ENCODE results near the gene SCYGR6.

Gene SCYGR6

GRCh38 chr2:227713291-227713690, 11.3 kb downstream of the SCYGR6 start:
- no peak for DNase-seq (ENCODE audit: low read depth)

- no peak for DNase-seq (ENCODE audit: low read depth)
Measured at GRCh38 chr2:227710986-227711385, 13.6 kb downstream of the SCYGR6 start.

- DNase-seq (ENCODE audit: low read depth) = no peak
Measured at GRCh38 chr2:227707390-227707789, 17.2 kb downstream of the SCYGR6 start.

- DNase-seq (ENCODE audit: low read depth) = no peak
Measured at GRCh38 chr2:227706859-227707258, 17.7 kb downstream of the SCYGR6 start.

GRCh38 chr2:227703961-227704360, 20.6 kb downstream of the SCYGR6 start:
- DNase-seq (ENCODE audit: low read depth) = no peak

GRCh38 chr2:227703280-227703732, 21.3 kb downstream of the SCYGR6 start:
- no peak for DNase-seq (ENCODE audit: low read depth)

GRCh38 chr2:227701556-227701955, 23.0 kb downstream of the SCYGR6 start:
- no peak for DNase-seq (ENCODE audit: low read depth)

- no peak for DNase-seq (ENCODE audit: low read depth)
Measured at GRCh38 chr2:227696990-227697679, 27.4 kb downstream of the SCYGR6 start.

- DNase-seq (ENCODE audit: low read depth) = no peak
Measured at GRCh38 chr2:227687189-227687588, 37.4 kb downstream of the SCYGR6 start.

GRCh38 chr2:227684258-227684657, 40.3 kb downstream of the SCYGR6 start:
- no peak for DNase-seq (ENCODE audit: low read depth)

GRCh38 chr2:227677928-227678327, 46.6 kb downstream of the SCYGR6 start:
- no peak for DNase-seq (ENCODE audit: low read depth)

- no peak for DNase-seq (ENCODE audit: low read depth)
Measured at GRCh38 chr2:227674485-227674884, 50.1 kb downstream of the SCYGR6 start.

Data from GM04504 (cell line).